Skeletal muscle tissue (tissue), 4 donors: ENCODE measurements around the gene SENP6. TPM values are rescaled to one million over a fixed set of nuclear protein-coding genes. Genes with fewer than 3 reads are reported as not detected.

Experiments used
- H3K27ac ChIP-seq: one replicate; pipeline ENCODE4 v1.7.0; 2013; ENCODE audit warnings: mild to moderate bottlenecking, low read depth, low read length, inconsistent platforms
- H3K27me3 ChIP-seq, 3 donors: one replicate each; pipeline ENCODE4 v1.7.0; 2013; ENCODE audit warnings: low read length in 3 of 3; ENCODE audit not compliant: control insufficient read depth in 3 of 3, insufficient read depth in 3 of 3
- H3K36me3 ChIP-seq, 3 donors: one replicate each; pipeline ENCODE4 v1.7.0; 2013; ENCODE audit warnings: low read length in 3 of 3; ENCODE audit not compliant: control insufficient read depth in 3 of 3, insufficient read depth in 3 of 3
- H3K4me1 ChIP-seq, 3 donors: one replicate each; pipeline ENCODE4 v1.7.0; 2013; ENCODE audit warnings: low read length in 3 of 3, mild to moderate bottlenecking in 3 of 3; ENCODE audit not compliant: control insufficient read depth in 3 of 3, insufficient read depth in 3 of 3
- H3K4me3 ChIP-seq, 3 donors: one replicate each; pipeline ENCODE4 v1.7.0; 2013; ENCODE audit warnings: low read length in 3 of 3
- H3K9ac ChIP-seq, 3 donors: one replicate each; pipeline ENCODE4 v1.7.0; 2013; ENCODE audit warnings: low read length in 3 of 3, mild to moderate bottlenecking in 3 of 3, moderate library complexity in 2 of 3, low read depth in 1 of 3
- H3K9me3 ChIP-seq, 3 donors: one replicate each; pipeline ENCODE4 v1.7.0; 2013; ENCODE audit warnings: low read length in 3 of 3; ENCODE audit not compliant: control insufficient read depth in 3 of 3
- total RNA-seq: library from RNA; depleted of rRNA; stranded (reverse); fragments of >200 nt; gene quantifications from one replicate; pipeline ENCODE4 v1.2.3, GENCODE V29; 2014
- donor health status: Osteomylitis.

The SENP6 gene
- total RNA-seq, 1 donor from 2014 or later: 91.3 TPM

DNA sequence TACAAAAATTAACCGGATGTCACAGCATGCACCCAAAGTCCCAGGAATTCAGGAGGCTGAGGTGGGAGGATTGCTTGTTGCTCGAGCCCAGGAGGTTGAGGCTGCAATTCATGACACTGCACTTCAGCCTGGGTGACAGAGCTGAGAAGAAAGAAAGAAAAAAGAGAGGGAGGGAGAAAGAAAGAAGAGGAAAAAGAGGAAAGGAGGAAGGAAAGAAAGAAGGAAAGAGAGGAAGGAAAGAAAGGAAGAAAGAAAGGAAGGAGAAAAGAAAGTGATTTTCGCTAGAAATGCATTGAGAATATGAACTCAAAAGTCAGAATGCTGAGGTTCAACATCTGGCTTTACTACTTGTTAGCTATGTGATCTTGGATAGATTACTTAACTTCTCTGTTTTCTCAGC, 6.6 kb downstream of the SENP6 start:
- no peak overlapping the region for H3K4me3 ChIP-seq
- no peaks in the 10 kb centered on the region for H3K36me3 ChIP-seq
- H3K4me1 ChIP-seq: peaks cover 26 to 45% (median 32%) of the 10 kb centered on the region in 3 donors
- H3K27ac ChIP-seq: no peak overlapping the region
- no peaks in the 10 kb centered on the region for H3K9me3 ChIP-seq
- no peaks in the 10 kb centered on the region for H3K27me3 ChIP-seq
- no peak overlapping the region for H3K9ac ChIP-seq

DNA sequence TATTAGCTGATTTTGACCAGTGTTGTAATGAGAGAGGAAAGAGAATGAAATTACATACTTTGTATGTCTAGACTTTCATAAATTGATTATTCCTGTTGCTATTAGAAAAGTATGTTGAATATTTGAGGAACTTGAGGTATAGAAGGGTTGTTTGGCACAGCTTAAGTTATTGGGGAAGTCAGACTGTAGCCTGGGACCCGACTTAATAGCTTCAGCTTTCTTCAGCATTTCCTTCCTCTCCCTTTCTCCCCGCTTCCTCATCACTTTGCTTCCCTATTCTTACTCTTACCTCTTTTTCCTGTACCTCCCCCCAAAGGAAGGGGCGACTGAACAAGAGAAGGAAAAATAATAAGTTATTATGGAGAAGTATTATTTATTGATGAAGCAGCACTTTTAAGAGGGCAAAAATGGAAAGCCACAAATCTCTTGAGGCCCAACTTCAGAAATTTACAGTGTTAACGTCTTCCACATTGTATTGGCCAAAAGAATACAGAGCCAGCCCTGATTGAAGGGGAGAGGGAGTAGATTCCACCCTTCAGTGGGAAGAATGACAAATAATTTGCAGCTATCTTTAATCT, 7.4 kb downstream of the SENP6 start:
- H3K27me3 ChIP-seq: no peaks in the 10 kb centered on the region
- H3K27ac ChIP-seq: peak overlapping the region; percentile 59
- no peak overlapping the region for H3K4me3 ChIP-seq
- H3K9ac ChIP-seq: no peak overlapping the region
- H3K4me1 ChIP-seq: peaks cover 27 to 45% (median 31%) of the 10 kb centered on the region in 3 donors
- H3K36me3 ChIP-seq: no peaks in the 10 kb centered on the region
- H3K9me3 ChIP-seq: no peaks in the 10 kb centered on the region

DNA sequence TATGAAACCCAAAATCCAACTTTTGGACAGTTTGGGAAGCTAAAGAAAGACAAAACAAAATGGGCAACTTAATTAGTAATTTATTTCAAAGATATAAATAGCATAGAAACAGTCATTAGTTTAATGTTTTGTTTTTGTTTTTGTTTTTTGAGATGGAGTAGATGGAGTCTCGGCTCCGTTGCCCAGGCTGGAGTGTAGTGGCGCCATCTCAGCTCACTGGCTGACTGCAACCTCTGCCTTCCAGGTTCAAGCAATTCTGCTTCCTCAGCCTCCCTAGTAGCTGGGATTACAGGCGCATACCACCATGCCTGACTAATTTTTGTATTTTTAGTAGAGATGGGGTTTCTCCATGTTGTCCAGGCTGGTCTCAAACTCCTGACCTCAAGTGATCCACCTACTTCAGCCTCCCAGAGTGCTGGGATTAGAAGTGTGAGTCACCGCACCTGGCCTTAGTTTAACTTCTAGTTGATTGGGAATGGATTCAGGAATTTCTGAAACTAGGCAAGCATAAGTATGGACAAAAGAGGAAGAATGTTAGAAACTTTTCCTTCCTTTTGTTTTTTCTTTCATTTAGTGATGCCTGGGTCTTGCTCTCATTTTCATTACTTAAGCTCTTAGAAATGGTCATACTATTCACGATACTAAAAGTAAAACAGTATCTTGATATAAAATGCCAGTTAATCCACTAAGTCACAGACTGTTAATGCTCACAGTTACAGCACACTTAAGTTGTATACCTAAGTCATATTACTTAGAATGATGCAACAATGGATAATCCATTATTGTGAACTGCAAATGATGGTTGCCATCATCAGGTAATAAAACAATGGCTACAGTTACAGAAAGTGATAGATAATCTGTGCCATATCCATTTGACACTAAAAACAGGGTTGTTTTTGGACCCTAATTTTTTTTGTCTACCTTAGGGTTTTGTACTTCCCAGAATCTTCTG, 8.2 kb downstream of the SENP6 start:
- no peaks in the 10 kb centered on the region for H3K36me3 ChIP-seq
- H3K9ac ChIP-seq: no peak overlapping the region
- H3K4me1 ChIP-seq: peaks cover 27 to 43% (median 28%) of the 10 kb centered on the region in 3 donors
- no peak overlapping the region for H3K4me3 ChIP-seq
- H3K27ac ChIP-seq: peak overlapping the region; percentile 59
- H3K27me3 ChIP-seq: no peaks in the 10 kb centered on the region
- H3K9me3 ChIP-seq: no peaks in the 10 kb centered on the region

DNA sequence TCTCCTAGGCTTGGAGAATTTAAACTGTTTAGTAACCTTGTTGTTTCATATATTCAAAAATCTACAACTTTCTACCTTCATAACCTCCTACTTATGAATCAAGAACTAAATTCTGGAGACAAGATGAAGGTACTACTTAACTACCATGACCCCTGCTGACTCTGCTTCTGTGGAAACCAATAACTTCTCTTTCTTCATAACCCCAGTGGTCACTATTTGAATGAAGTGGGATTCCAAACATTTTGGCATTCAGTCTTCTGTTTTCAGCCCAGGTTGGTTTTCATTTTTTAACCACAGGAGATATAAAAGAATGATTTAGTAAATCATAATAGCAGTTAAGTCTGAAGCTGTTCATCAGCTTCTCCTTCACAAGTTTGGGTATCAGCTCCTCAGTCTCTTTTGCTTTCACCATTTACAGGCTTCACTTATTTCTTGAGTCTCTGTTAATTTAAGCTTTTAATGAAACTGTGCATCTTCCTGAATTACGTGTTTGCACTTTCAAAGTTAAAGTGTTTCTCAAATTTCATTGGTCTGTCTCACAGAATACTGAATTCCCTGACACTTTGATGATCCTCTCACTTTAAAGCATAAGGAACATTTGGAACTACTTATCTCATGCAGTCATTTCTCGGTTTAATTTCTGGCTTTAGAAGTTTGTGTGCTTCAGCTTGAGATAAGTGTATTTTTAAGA, 9.5 kb downstream of the SENP6 start:
- Histone ChIP-seq H3K4me1 (peaks cover 27 to 43% (median 28%) of the 10 kb centered on the region in 3 donors), H3K4me3 (no peak overlapping the region), H3K9me3 (no peaks in the 10 kb centered on the region), H3K27me3 (no peaks in the 10 kb centered on the region), H3K36me3 (no peaks in the 10 kb centered on the region), H3K27ac (no peak overlapping the region), H3K9ac (no peak overlapping the region)

DNA sequence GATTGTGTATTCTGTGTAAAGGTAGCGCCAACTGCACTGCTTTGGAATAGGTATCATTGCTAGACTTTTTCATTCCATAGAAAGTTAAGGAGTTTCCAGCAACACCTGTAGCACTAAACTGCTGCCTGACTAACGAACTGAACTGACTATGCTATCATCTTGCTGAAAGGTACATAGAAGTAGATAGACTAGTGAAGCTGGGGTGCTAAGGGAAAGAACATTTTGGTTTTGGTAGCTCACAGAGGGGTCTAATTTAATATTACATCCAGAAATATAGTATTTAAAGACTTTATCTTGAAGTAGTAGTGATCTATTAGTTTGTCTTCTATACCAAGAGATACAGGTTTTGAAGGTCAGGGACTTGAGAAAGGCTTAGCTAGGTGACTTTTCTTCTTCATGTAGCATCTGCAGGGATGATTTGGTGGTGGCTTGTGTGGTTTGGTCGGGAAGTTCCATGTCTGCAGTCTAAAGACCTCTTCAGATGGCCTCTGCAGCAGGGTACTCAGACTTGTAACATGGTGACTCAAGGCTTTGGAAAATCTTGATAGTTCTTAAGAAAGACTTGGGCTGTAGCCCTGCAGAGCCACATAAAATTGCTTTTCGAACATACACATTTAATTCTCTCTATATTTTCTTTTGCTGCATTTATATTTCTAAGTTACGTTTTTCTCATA, 10.2 kb downstream of the SENP6 start:
- Histone ChIP-seq H3K36me3 (no peaks in the 10 kb centered on the region), H3K9ac (no peak overlapping the region), H3K27me3 (no peaks in the 10 kb centered on the region), H3K4me1 (peaks cover 27 to 43% (median 28%) of the 10 kb centered on the region in 3 donors), H3K9me3 (no peaks in the 10 kb centered on the region), H3K27ac (no peak overlapping the region), H3K4me3 (no peak overlapping the region)

DNA sequence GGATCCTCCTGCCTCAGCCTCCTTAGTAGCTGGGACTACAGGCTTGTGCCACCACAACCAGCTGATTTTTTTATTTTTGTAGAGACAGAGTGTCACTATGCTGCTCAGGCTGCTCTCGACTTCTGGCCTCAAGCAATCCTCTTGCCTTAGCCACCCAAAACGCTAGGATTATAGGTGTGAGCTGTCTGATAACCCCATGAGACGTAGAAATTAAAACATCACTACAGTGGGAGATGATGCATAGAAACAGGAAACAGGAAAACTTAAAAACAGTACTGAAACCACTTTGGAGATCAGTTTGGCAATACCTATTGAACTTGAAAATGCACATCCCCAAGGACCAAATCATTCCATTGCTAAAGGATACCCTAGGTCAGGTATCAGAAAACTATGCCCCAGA, 10.8 kb downstream of the SENP6 start:
- Histone ChIP-seq H3K4me1 (peaks cover 23 to 41% (median 28%) of the 10 kb centered on the region in 3 donors), H3K4me3 (no peak overlapping the region), H3K36me3 (no peaks in the 10 kb centered on the region), H3K27ac (peak overlapping the region; percentile 2), H3K9me3 (no peaks in the 10 kb centered on the region), H3K27me3 (no peaks in the 10 kb centered on the region), H3K9ac (no peak overlapping the region)

DNA sequence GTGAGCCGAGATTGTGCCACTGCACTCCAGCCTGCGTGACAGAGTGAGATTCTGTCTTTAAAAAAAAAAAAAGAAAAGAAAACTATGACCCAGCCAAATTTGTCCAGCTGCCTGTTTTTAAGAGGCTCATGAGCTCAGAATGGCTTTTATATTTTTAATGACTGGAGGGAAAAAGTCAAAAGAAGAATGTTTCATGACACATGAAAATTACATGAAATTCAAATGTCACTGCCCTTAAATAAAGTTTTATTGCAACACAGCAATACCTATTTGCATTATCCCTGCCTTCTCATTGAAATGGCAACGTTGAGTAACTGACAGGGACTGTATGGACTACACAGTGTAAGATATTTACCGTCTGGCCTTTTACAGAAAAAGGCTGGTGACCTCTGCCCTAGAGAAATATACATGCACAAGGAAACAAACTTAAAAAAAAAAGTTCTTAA, 11.4 kb downstream of the SENP6 start:
- Histone ChIP-seq H3K4me1 (peaks cover 20 to 36% (median 24%) of the 10 kb centered on the region in 3 donors), H3K9ac (no peak overlapping the region), H3K36me3 (no peaks in the 10 kb centered on the region), H3K4me3 (peak overlapping the region in 1 of 3 donors; percentile 54), H3K27me3 (no peaks in the 10 kb centered on the region), H3K9me3 (no peaks in the 10 kb centered on the region), H3K27ac (no peak overlapping the region)

DNA sequence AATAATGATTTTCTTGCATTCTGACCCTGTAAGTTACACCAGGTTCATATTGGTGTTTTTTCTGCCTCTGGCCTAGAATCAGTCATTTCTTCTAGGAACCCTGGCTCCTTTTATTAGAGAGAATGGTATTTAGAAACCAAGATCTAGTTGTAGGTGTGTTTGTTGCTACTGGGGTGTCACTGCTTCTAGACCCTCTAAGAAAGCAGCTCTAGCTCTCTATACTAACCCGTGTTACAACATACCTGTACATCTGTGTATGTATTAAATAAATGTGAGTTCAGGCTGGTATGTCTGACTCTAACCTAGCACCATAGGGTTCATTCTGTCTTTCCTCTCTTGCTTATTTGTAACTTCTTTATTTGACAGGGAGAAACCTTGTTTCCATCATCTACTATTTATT, 16.8 kb downstream of the SENP6 start:
- Histone ChIP-seq H3K36me3 (no peaks in the 10 kb centered on the region), H3K9me3 (no peaks in the 10 kb centered on the region), H3K9ac (no peak overlapping the region), H3K27me3 (no peaks in the 10 kb centered on the region), H3K4me3 (no peak overlapping the region), H3K27ac (no peak overlapping the region), H3K4me1 (peaks cover 12 to 18% (median 14%) of the 10 kb centered on the region in 3 donors)

DNA sequence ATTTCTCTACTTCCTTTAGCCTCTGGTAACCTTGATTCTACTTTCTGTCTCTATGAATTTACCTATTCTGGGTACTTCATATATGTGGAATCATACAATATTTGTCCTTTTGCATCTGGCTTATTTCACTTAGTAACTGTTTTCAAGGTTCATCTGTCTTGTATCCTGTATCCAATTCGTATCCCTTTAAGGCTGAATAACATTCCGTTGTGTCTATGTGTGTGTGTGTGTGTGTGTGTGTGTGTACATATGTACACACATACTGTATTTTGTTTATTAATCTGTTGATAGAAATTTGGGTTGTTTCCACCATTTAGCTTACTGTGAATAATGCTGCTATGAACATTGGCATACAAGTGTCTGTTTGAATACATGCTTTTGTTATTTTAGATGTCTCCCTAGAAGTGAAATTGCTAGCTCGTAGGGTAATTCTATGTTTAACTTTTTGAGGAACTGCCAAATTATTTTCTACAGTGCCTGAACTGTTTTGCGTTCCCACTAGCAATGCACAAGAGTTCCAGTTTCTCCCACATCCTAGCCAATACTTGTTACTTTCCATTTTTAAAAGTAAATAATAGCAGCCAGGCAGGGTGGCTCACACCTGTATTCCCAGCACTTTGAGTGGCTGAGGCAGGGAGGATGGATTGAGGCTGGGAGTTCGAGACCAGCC, 17.7 kb downstream of the SENP6 start:
- peaks cover 11 to 18% (median 14%) of the 10 kb centered on the region in 3 donors for H3K4me1 ChIP-seq
- H3K36me3 ChIP-seq: peaks cover 0 to 9% (median 2%) of the 10 kb centered on the region in 3 donors
- no peaks in the 10 kb centered on the region for H3K9me3 ChIP-seq
- peak overlapping the region; percentile 43 for H3K27ac ChIP-seq
- no peaks in the 10 kb centered on the region for H3K27me3 ChIP-seq
- no peak overlapping the region for H3K9ac ChIP-seq
- H3K4me3 ChIP-seq: peak overlapping the region in 2 of 3 donors; percentile 24 to 55
